Measurements from ENCODE around the gene ABCA6. TPM values are rescaled to one million over a fixed set of nuclear protein-coding genes. Genes with fewer than 3 reads are reported as not detected.
"Not testable (repeated sequence)": the region's sequence is repeated elsewhere in the genome, so short reads cannot be mapped to it uniquely, and the experiment has no call there.

The ABCA6 gene
- total RNA-seq (2014; rRNA removed; shearing (Covaris generic)): not detected in 2 replicates

DNA sequence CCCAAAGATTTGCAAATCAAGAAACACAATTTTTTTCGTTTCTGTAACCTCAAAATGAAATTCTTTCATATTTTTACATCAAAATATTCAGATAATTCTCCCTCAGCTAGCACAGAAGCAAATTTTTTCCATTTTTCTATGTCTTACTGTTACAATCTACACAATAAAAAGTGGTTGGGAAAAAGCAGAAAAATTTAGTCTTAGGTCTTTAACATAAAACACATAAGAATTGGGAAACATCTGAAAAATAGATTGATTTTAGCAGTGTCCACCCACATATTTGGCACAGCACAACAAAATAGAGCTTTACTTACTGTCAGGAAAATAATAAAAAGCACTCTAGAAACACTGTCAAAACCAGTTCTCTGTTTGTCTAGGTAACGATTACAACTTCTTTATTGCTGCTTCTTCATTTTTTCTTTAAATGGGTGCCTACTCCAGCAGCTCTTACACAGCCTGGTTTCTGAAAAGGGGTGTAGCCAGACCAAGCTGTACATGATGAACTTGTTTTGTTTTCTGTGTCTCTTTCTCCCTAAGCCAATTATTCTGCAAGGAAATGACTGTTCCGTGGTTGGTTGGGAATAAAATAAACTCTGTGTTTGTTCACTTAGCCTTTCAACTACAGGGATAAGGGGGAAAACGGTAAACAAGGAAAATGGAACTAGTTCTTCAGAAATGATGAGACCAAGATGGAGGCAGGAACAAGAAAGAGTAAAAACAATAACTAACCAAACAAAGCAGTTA lies at the start of gene ABCA6:
Gene ABCA6 (minus strand): TSS at position 465 of the 744 bp plus-strand sequence. CDS start 1,192 bp downstream, outside the sequence.
- peak; percentile 14 for DNase-seq (ENCODE audit: low spot score)

DNA sequence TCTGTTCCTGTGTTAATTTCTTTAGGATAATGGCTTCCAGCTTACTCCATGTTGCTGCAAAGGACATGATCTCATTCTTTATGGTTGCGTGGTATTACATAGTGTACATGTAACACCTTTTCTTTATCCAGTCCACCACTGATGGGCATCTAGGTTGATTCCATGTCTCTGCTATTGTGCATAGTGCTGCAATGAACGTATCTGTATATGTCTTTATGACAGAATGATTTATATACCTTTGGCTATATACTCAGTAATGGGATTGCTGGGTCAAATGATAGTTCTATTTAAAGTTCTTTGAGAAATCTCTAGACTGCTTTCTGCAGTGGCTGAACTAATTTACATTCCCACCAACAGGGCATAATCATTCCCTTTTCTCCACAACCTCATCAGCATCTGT lies 47.1 kb upstream of the ABCA6 start:
- no peak for DNase-seq (ENCODE audit: low spot score)

- no peak for DNase-seq (ENCODE audit: low spot score)
Observed at GRCh38 chr17:69188064-69188463, 46.4 kb upstream of the ABCA6 start.

GRCh38 chr17:69187294-69187693 lies 45.6 kb upstream of the ABCA6 start:
- no peak for DNase-seq (ENCODE audit: low spot score)

GRCh38 chr17:69179227-69179952 lies 37.7 kb upstream of the ABCA6 start:
- DNase-seq (ENCODE audit: low spot score): no peak

GRCh38 chr17:69176457-69176795 lies 34.7 kb upstream of the ABCA6 start:
- DNase-seq (ENCODE audit: low spot score): no peak

DNA sequence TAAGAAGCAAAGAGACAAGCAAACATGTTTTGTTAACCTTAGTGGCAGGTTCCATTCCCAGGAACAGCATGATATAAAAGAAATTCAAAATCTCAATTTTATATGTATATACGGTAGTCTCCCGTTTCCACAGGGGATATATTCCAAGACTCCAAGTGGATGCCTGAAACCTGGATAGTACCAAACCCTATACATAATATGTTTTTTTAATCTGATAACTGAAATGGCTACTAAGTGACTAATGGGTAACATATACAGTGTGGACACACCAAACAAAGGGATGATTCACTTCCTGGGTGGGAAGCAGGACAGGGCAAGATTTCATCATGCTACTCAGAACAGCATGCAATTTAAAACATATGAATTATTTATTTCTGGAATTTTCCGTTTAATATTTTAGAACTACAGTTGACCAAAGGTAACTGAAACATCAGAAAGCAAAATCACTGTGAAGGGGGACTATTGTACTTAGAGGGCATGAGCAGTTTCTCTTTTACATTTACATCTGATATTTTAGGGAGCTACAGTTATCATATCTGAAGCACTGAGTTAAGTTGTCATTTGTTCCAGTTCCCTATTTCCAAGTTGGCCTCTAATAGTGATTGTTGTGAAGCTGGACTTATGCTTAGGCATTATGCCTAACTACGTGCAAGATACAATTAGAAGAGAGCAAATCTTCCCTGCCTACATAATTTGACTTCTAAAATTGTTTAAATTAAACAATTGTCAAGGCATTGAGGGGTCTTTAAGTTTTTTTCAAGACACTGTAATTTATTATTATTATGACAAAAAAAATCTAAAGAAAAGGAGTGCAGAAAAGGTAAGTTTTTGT lies 34.1 kb upstream of the ABCA6 start:
- peak; percentile 69 for DNase-seq (ENCODE audit: low spot score)

DNA sequence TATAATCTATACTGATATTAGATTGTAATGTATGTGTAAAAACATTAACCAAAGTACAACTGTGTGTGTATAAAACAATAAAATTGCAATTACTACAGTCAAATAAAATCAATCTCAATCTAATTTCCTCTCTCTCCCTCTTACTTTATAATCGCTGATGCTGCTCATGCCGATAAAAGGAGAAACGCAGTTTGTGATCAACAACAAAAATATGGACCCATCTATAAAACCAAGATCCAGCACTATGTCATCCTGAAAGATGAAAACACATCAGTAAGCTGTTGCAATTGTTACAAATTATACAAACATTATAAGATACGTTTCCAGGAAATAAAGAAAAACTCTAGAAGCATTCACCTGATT lies 33.5 kb upstream of the ABCA6 start:
- no peak for DNase-seq (ENCODE audit: low spot score)

DNA sequence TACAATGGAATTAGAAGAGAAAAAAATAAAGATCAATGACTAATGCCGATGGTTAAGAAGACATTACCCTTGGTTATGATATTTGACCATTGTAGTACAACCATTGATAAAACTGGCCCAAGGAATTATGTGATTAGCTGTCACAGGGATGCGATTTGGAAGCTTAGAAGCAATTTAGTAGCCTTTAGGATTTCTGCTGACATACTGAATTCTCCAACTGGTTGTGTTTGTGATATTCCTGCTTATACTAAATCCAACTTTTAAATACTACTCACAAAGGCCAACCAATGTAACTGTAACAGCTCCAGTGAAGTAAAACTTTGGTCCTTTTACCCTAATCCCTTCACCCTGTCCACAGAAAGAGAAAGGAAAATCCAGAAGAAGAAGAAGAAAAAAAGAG lies 31.4 kb upstream of the ABCA6 start:
- DNase-seq (ENCODE audit: low spot score): no peak

DNA sequence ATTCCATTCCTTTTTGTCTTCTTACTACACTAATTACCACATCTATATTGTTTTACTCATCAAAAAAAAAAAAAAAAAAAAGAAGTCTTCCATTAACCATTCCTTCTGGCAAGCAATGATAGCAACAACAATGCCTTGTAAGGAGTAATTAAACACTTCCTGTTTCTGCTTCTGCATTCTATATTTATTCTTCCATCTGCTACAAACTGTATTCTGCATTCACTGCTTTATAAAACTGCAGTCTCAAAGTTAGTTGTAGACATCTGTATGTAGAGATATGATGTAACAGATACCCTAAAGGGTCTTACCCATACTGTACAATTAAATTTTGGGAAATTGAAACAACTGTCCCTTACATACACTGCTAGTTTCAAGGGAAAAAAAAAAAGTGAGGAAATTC lies 28.7 kb upstream of the ABCA6 start:
- DNase-seq (ENCODE audit: low spot score): no peak

DNA sequence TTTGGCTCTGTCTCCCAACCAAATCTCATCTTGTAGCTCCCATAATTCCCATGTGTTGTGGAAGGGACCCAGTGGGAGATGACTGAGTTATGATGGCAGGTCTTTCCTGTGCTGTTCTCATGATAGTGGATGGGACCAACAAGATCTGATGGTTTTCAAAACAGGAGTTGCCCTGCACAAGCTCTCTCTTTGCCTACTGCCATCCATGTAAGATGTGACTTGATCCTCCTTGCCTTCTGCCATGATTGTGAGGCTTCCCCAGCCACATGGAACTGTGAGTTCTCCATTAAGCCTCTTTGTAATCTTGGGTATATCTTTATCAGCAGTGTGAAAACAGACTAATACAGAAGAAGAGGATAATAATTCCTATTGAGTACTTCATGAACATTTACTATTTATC lies 26.9 kb upstream of the ABCA6 start:
- not testable (repeated sequence) for DNase-seq (ENCODE audit: low spot score)

DNA sequence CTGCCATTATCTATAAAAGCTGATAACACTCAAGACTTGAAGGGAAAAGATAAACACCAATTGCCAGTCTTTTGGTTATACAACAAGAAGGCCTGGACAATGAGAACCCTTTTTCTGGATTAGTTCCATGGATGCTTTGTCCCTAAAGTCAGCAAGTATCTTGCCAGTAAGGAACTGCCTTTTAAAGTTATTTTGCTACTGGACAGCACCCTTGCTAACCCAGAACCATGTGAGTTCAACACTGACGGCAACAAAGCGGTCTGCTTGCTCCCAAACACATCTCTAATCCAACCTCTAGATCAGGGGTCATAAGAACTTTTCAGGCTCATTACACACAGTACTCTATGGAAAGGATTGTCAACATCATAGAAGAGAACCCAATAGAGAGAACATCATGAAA lies 25.3 kb upstream of the ABCA6 start:
- no peak for DNase-seq (ENCODE audit: low spot score)

GRCh38 chr17:69164206-69164605 lies 22.5 kb upstream of the ABCA6 start:
- DNase-seq (ENCODE audit: low spot score): no peak

GRCh38 chr17:69159418-69159817 lies 17.7 kb upstream of the ABCA6 start:
- DNase-seq (ENCODE audit: low spot score): no peak

DNA sequence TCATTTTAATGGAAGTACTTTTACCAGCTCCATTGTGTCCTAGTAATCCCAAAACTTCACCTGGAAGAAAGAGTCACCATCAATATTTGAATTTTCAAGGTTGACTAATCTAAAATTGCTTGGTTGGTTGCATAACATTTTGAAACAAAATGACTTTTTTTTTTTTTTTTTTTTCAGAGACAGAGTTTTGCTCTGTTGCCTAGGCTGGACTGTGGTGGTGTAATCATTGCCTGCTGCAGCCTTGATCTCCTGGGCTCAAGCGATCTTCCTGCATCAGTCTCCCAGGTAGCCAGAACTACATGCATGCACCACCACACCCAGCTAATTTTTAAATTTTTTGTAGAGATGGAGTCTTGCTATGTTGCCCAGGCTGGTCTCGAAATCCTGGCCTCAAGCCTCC lies 12.6 kb upstream of the ABCA6 start:
- DNase-seq (ENCODE audit: low spot score): no peak

DNA sequence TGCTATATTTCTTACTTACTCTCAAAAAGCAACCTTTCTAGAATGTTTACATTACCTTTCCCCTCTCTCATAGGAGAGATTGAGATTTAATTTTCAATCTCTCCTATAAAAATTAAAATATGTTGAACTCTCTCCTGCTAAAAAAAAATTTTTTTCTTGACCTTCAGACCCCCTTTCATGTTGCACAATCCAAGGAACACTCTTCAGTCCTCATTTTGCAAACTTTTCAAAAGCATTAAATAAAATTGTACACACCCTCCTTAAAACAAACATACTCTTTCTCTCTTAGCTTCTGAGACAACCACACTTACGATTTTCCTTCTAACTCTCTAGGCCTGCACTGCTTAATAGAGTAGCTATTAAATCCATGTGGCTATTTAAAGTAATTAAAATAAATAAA lies 8.6 kb upstream of the ABCA6 start:
- DNase-seq (ENCODE audit: low spot score): no peak

DNA sequence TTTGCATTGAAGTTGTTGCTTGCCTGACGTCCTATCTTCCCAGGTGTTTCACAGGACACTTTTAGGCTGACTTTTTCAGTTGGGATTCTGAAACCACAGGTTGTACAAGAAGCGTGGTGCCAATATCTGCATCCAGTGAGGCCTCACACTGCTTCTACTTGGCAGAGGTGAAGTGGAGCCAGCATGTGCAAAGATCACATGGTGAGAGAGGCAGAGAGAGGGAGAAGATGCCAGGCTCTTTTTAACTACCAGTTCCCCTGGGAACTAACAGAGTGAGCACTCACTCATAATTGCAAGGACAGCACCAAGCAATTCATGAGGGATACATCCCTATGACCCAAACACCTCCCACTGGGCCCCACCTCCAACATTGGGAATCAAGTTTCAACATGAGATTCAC lies 5.8 kb upstream of the ABCA6 start:
- DNase-seq (ENCODE audit: low spot score): no peak

DNA sequence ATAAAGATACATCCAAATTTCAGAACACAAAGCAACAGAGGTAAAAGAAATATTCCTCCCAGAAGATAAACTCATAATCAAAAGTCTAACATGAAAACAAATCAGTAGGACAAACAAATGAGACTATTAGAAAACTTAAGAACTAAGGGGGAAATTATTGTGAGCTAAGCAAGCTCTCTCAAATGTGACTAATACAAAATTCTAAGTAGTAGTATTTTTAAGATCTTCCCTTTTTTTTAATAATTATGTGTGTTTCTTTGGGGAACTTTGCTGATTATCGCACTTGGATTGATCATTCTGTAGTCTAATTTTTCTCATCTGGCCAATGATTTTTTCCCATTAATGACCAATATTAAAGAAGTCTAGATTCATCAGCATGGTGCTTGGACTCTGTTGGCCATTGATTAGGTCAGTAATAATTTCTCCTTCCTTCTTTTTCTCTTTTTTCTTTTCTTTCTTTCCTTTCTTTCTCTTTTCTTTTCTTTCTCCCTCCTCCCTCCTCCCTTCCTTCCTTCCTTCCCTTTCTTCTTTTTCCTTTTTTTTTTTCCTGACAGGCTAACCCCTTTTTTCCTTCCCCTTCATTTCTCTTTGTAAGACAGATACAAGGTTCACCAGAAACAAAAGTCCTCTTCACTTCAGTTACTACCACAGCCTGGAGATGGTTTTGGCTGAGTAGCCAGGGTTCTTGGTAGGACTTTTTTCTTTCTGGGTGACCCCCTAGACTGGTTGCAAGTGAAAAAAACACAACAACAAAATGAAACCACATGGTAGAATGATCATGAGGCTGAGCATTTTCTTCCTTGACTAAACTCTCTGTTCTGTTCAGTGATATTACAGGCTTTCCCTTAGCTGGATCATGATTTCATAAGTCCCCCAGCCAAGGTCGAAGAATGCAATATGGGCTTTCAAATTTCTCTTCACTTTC lies 2.9 kb upstream of the ABCA6 start:
- DNase-seq (ENCODE audit: low spot score): no peak

GRCh38 chr17:69143683-69144231 lies 2.1 kb upstream of the ABCA6 start:
- no peak for DNase-seq (ENCODE audit: low spot score)

GRCh38 chr17:69143151-69143550 lies 1.5 kb upstream of the ABCA6 start:
- DNase-seq (ENCODE audit: low spot score): no peak

- no peak for DNase-seq (ENCODE audit: low spot score)
Observed at GRCh38 chr17:69142175-69142802, 594 bp upstream of the ABCA6 start.
